Measurements from ENCODE around the gene PRC1. TPM values are rescaled to one million over a fixed set of nuclear protein-coding genes. Genes with fewer than 3 reads are reported as not detected.

The PRC1 gene
- total and polyA plus RNA-seq, 2 donors from 2014 or later = 3.4 to 6.6 TPM

- Histone ChIP-seq H3K36me3 (ENCODE audit: control insufficient read depth in 2 of 3, insufficient read depth in 3 of 3, low read length in 3 of 3) (peaks cover 8 to 33% (median 29%) of the 10 kb centered on the region in 3 donors), H3K9ac (ENCODE audit: low read length in 3 of 3) (no peak overlapping the region), H3K9me3 (ENCODE audit: control insufficient read depth in 2 of 3, insufficient read depth in 1 of 3, low read length in 3 of 3) (no peaks in the 10 kb centered on the region), H3K4me3 (ENCODE audit: low read length in 3 of 3) (no peak overlapping the region), H3K4me1 (ENCODE audit: control insufficient read depth in 2 of 3, insufficient read depth in 2 of 3, low read depth in 1 of 3, low read length in 3 of 3) (peaks cover 0 to 15% (median 7%) of the 10 kb centered on the region in 3 donors), H3K27ac (ENCODE audit: low read depth in 2 of 2, low read length in 2 of 2) (no peak overlapping the region), H3K27me3 (ENCODE audit: control insufficient read depth, insufficient read depth, low read length) (no peaks in the 10 kb centered on the region)
- DNase-seq (peak in 1 of 5 donors; percentile 15), FAIRE-seq (no peak)
- intact Hi-C loops (cut with DNase I) = no loop called here
- no peak for TF ChIP-seq CTCF (IDR thresholded peaks at IDR 0.05; ENCODE audit: borderline replicate concordance, extremely low read depth, insufficient read depth)
These were observed 56.1 kb downstream of the PRC1 start for GRCh38 chr15:90938261-90938660.

GRCh38 chr15:90936823-90937222, 57.5 kb downstream of the PRC1 start:
- Histone ChIP-seq H3K36me3 (ENCODE audit: control insufficient read depth in 2 of 3, insufficient read depth in 3 of 3, low read length in 3 of 3) (peaks cover 8 to 20% (median 18%) of the 10 kb centered on the region in 3 donors), H3K4me3 (ENCODE audit: low read length in 3 of 3) (no peak overlapping the region), H3K27me3 (ENCODE audit: control insufficient read depth, insufficient read depth, low read length) (no peaks in the 10 kb centered on the region), H3K27ac (ENCODE audit: low read depth in 2 of 2, low read length in 2 of 2) (no peak overlapping the region), H3K4me1 (ENCODE audit: control insufficient read depth in 2 of 3, insufficient read depth in 2 of 3, low read depth in 1 of 3, low read length in 3 of 3) (peaks cover 0 to 21% (median 7%) of the 10 kb centered on the region in 3 donors), H3K9me3 (ENCODE audit: control insufficient read depth in 2 of 3, insufficient read depth in 1 of 3, low read length in 3 of 3) (no peaks in the 10 kb centered on the region), H3K9ac (ENCODE audit: low read length in 3 of 3) (no peak overlapping the region)
- no peak for TF ChIP-seq CTCF (IDR thresholded peaks at IDR 0.05; ENCODE audit: borderline replicate concordance, extremely low read depth, insufficient read depth)
- intact Hi-C loops (cut with DNase I) = no loop called here
- FAIRE-seq (no peak), DNase-seq (no peak)

DNA sequence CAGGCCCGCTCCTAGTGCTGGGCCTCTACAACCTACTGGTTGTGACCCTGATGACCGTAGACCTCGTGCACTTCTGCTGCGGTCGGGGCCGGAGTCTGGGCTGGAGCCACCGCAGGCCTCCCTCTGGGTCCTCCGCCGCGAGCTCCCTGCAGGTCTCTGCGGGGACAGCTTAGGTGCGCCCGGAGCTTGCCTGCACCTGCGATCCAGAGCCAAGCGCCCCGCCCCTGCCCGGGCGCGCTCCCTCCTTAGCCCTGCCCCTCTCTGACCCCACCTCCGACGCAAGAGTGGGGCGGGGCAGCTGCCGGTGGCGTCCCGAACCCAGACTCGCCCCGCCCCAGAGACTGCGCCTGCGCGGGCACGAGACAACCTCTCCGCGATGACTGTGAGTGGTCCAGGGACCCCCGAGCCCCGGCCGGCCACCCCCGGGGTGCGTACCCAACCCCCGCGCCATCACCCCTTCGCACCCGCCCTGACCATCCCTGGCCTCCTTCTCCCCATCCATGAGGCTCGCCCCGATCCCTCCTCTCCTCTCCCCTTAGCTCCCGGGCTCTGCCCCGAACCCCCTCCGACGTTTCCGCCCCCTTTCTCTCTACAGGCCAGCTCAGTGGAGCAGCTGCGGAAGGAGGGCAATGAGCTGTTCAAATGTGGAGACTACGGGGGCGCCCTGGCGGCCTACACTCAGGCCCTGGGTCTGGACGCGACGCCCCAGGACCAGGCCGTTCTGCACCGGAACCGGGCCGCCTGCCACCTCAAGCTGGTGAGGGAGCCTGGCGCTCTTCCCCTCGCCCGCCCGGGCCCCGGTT, 59.2 kb downstream of the PRC1 start, which contains the start of gene UNC45A:
Gene UNC45A, plus strand, starts transcription at position 337 of the 803 bp plus-strand sequence. Its CDS starts 40 bp downstream, at position 377.
- DNase-seq (peak; percentile 93 to 98 (median 96)), FAIRE-seq (no peak)
- peak within 1 kb of the TSS; percentile 62 to 67 for H3K27ac ChIP-seq (ENCODE audit: low read depth in 2 of 2, low read length in 2 of 2)
- H3K9me3 ChIP-seq (ENCODE audit: control insufficient read depth in 2 of 3, insufficient read depth in 1 of 3, low read length in 3 of 3) = no peaks in the 10 kb centered on the region
- peak within 1 kb of the TSS; percentile 30 to 87 (median 35) for H3K9ac ChIP-seq (ENCODE audit: low read length in 3 of 3)
- peaks cover 2 to 11% (median 7%) of the 10 kb centered on the region in 3 donors for H3K36me3 ChIP-seq (ENCODE audit: control insufficient read depth in 2 of 3, insufficient read depth in 3 of 3, low read length in 3 of 3)
- peak within 1 kb of the TSS; percentile 38 to 81 (median 72) for H3K4me3 ChIP-seq (ENCODE audit: low read length in 3 of 3)
- TF ChIP-seq CTCF (IDR thresholded peaks at IDR 0.05; ENCODE audit: borderline replicate concordance, extremely low read depth, insufficient read depth) = no peak
- peaks cover 0 to 34% (median 14%) of the 10 kb centered on the region in 3 donors for H3K4me1 ChIP-seq (ENCODE audit: control insufficient read depth in 2 of 3, insufficient read depth in 2 of 3, low read depth in 1 of 3, low read length in 3 of 3)
- intact Hi-C loops (cut with DNase I) = no loop called here
- H3K27me3 ChIP-seq (ENCODE audit: control insufficient read depth, insufficient read depth, low read length) = no peaks in the 10 kb centered on the region

Measured in kidney (tissue), 14 donors.